Superior temporal gyrus (tissue), 1 donor: Measurements from ENCODE around the gene PIP5K1C.
"Not testable (repeated sequence)": the region's sequence is repeated elsewhere in the genome, so short reads cannot be mapped to it uniquely, and the experiment has no call there.

Experiments used
- DNase-seq: peaks from one replicate; pipeline ENCODE4 v3.0.0-alpha.2; 2016; ENCODE audit errors: extremely low spot score

The PIP5K1C gene

GRCh38 chr19:3589439-3589838 lies 110.8 kb downstream of the PIP5K1C start:
- no peak for DNase-seq

GRCh38 chr19:3586707-3587346 lies 113.4 kb downstream of the PIP5K1C start:
- no peak for DNase-seq

- no peak for DNase-seq
Measured at GRCh38 chr19:3586127-3586626, 114.1 kb downstream of the PIP5K1C start.

- DNase-seq: no peak
Measured at GRCh38 chr19:3585301-3586126, 114.8 kb downstream of the PIP5K1C start, which contains the start of gene GIPC3. GIPC3 (plus strand) TSS chr19:3585478; CDS start chr19:3585598, 120 bp downstream.

GRCh38 chr19:3584036-3584802 lies 116.0 kb downstream of the PIP5K1C start:
- DNase-seq: not testable (repeated sequence)

GRCh38 chr19:3581792-3582191 lies 118.5 kb downstream of the PIP5K1C start:
- DNase-seq: not testable (repeated sequence)
